Astrocyte of the cerebellum (primary cell): ENCODE data around the gene STMN3.

Experiments
- DNase-seq: peaks from one replicate; pipeline ENCODE4 v3.0.0-alpha.2; 2011; ENCODE audit warnings: low read depth
- H3K4me3 ChIP-seq: 2 replicates; pipeline ENCODE4 v1.5.1; 2011; ENCODE audit warnings: mild to moderate bottlenecking, low read depth, low read length, moderate library complexity
- in situ Hi-C: cut with HindIII; loops from 2 replicates; pipeline ENCODE4 v1.10.0; 2017; ENCODE audit warnings: low sequenced_read_pairs
- TF ChIP-seq, protein P1 (sequence below): IDR thresholded peaks from 2 replicates; pipeline ENCODE4 v1.5.1; 2012; ENCODE audit warnings: low read length, low read depth, moderate library complexity, mild to moderate bottlenecking; ENCODE audit errors: missing control alignments

STMN3 gene

DNA sequence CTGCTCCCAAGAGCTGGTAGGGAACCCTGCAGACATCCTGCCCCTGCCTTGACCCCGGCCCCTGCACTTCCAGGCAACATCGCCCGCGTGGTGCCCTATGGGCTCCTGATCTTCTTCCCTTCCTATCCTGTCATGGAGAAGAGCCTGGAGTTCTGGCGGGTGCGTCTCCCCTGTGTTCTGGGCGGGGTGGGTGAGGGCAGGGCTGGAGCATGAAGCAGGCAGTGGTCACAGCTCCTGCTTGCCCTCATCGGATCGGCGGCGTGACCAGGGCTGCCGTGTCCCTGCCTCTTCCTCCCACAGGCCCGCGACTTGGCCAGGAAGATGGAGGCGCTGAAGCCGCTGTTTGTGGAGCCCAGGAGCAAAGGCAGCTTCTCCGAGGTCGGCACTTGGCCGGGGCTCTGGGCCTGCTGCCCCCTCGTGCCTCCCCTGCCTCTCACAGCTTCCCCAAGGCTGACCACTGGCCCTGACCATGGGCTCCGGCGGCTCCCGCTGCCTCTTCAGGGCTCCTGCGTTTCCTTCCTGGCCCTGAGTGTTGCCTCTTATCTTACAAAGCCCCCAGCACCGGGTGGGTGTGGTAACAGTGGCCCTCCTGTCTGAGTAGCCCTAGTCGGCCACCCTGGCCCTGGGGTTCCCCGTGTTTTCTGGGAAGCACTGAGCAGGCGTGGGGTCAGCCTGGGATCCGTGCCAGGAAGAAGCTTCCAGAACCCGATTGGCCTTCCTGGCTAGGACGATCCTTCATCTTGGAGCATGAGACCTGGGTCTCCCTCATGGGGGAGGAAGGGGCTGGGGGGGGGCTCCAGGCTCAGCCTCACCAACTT, 35.2 kb upstream of the STMN3 start:
- DNase-seq, result no peak
- TF ChIP-seq, protein P1, sequence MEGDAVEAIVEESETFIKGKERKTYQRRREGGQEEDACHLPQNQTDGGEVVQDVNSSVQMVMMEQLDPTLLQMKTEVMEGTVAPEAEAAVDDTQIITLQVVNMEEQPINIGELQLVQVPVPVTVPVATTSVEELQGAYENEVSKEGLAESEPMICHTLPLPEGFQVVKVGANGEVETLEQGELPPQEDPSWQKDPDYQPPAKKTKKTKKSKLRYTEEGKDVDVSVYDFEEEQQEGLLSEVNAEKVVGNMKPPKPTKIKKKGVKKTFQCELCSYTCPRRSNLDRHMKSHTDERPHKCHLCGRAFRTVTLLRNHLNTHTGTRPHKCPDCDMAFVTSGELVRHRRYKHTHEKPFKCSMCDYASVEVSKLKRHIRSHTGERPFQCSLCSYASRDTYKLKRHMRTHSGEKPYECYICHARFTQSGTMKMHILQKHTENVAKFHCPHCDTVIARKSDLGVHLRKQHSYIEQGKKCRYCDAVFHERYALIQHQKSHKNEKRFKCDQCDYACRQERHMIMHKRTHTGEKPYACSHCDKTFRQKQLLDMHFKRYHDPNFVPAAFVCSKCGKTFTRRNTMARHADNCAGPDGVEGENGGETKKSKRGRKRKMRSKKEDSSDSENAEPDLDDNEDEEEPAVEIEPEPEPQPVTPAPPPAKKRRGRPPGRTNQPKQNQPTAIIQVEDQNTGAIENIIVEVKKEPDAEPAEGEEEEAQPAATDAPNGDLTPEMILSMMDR, result no peak
- in situ Hi-C loops, result no loop called here
- H3K4me3 ChIP-seq, result no peak overlapping the region

DNA sequence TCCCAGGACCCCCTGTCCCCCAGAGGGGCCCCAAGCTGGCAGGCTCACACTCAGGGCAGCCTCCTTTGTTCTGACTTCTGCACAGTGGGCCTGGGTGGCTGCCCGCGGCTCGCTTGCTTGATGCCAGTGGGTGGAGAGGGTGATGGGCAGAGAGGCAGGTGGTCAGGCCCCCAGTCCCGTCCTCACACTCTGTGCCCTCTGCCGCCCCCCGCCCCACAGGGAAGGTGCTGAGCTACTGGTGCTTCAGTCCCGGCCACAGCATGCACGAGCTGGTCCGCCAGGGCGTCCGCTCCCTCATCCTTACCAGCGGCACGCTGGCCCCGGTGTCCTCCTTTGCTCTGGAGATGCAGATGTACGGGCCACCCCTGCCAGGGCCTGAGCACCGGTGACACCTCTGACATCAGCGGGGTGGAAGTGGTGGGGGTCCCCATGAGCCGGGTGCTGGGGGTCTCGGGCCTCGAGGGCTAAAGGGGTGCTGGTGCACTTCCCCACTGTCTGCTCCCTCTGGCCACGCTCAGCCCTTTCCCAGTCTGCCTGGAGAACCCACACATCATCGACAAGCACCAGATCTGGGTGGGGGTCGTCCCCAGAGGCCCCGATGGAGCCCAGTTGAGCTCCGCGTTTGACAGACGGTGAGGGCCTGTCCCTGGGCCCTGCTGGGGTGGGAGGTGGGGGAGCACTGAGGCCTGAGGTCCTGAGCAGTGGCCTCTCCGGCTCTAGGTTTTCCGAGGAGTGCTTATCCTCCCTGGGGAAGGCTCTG, 34.4 kb upstream of the STMN3 start:
- TF ChIP-seq, protein P1, result no peak
- no peak for DNase-seq
- in situ Hi-C loops, result no loop called here
- no peak overlapping the region for H3K4me3 ChIP-seq

DNA sequence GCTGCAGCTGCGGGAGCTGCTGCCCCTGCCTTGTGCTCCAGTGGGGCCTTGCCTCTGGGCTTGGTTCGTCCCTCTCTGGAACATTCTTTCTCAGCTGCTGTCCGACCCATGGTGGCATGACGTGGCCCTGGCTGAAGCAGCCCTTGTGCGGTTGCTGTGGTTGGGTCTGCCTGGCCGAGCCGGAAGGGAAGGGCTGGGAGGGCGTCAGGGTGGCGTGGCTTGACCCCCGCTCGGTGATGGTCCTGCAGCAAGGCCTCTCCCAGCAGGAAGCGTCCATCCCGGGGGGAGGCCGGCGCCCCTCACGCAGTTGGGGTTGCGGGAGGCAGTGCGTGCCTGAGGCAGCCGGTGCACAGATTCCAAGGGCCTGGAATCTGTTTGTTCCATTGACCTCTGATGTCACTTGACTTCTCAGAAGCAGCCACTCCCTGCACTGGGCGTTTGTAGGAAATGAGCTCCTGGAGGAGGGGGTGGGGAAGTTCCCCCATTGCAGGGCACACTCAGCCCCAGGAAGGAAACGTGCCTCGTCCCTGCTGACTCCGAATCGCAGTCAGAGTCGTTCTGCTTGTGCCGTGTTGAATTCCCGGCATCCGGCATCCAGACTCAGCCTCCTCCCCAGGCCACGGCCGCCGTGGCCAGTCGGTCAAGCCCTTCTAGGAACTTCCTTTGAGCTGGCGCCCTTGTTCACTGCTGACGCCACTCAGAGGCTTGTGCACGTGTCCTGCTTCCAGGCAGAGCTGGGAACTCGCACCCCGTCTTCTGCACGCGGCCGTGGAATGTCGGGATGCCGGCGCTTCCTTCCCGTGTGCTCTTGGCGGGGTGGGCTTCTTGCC, 33.5 kb upstream of the STMN3 start:
- no peak for DNase-seq
- TF ChIP-seq, protein P1, result no peak
- in situ Hi-C loops, result no loop called here
- H3K4me3 ChIP-seq, result no peak overlapping the region

DNA sequence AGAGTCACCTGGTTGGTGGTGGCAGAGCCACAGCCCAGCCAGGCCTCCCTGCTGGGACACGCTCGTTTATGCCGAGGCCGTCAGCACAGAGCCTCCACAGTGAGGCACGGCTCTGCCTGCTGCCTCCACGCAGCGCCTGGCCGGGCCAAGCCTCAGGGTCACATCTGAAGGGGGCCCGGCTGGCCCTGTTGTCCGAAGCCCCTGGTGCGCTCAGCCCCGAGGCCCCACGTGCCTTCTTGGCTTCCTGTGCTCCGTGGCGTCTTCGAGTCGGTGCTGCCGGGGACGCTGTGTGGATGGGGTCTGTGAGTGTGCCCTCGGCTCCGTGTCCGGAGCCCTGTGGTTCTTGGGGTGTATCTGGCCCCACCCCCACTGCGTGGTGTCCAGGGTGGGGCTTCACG, 32.9 kb upstream of the STMN3 start:
- TF ChIP-seq, protein P1, result no peak
- H3K4me3 ChIP-seq, result no peak overlapping the region
- in situ Hi-C loops, result no loop called here
- DNase-seq, result no peak

DNA sequence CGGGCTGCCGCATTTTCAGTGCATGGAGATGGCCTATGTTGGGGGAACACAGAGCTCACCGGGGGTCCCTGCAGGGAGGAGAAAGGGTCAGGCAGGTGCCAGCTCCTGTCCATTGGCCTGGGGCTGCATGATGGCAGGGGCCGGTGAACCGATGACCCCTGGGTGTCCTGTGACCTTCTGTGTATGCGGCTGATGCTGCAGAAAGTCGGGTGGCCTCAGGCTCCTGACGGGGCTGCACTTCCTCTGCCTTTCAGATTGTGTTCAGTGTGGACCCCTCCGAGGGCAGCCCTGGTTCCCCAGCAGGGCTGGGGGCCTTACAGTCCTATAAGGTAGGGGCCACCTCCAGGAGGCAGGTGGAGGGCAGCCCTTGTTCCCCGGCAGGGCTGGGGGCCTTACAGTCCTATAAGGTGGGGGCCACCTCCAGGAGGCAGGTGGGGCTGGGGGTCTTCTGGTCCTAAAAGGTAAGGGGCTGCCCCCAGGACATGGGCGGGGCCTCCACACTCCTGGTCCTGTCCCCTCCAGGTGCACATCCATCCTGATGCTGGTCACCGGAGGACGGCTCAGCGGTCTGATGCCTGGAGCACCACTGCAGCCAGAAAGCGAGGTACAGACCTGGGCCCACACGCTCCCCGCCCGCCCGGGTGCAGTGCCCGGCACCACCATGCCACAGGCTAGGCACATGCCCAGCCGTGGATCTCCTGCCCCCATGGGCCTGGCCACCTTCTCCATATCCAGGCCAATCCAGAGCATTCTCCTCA, 32.2 kb upstream of the STMN3 start:
- TF ChIP-seq, protein P1, result no peak
- in situ Hi-C loops, result no loop called here
- no peak overlapping the region for H3K4me3 ChIP-seq
- DNase-seq, result no peak
